ENCODE results near the gene SESTD1. TPM values are rescaled to one million over a fixed set of nuclear protein-coding genes. Genes with fewer than 3 reads are reported as not detected.

Gene SESTD1
- total and polyA plus RNA-seq, 9 of the 15 experiments (the other 6 are each of a cell fraction or from before 2014, with no cell fraction given), result 0.32 to 5.6 (median 2.1) TPM

DNA sequence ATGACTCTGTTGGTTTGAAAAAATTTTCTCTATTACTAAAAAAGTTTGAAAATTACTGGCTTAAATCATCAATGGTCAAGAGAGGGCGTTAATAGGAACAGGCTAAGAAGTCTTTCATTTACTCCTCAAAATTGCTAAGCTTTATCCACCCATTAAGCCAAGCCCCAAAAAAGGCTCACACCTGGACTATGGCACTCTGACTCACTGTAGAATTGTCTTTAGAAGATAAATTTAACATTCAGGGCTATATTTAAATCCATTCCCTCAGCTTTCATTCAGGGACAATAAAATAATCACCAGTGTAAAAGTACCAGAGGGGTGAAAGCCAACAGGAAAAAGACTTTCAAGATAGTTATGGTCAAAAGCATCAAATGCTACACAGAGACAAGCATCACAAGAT lies 80.0 kb downstream of the SESTD1 start:
- ATAC-seq (no peak), FAIRE-seq (no peak), DNase-seq (ENCODE audit: extremely low read depth in 1 of 4, low spot score in 3 of 4) (no peak)
- ChIA-PET POLR2A (no interaction called here), CTCF (ENCODE audit: low intra/inter-chr PET ratio) (no interaction called here)
- in situ Hi-C loops (cut with MboI) (no loop called here), intact Hi-C loops (cut with micrococcal nuclease) (no loop called here)
- H2AFZ ChIP-seq (ENCODE audit: low read depth, low read length), result no peak overlapping the region
- H3K4me3 ChIP-seq, result no peak overlapping the region
- TF ChIP-seq TAF1 (IDR thresholded peaks at IDR 0.05; ENCODE audit: control insufficient read depth, extremely low read depth, insufficient read depth, low read length, severe bottlenecking), result no peak
- TF ChIP-seq CBFB (CRISPR knock-in tag; IDR thresholded peaks at IDR 0.05), result no peak
- TF ChIP-seq KLF13 (tag; IDR thresholded peaks at IDR 0.05; ENCODE audit: borderline replicate concordance, low read depth), result no peak
- no peak for TF ChIP-seq NFRKB (IDR thresholded peaks at IDR 0.05; ENCODE audit: low read depth)
- H3K9me3 ChIP-seq (replicated peaks; ENCODE audit: control insufficient read depth, insufficient read depth, low read depth, low read length), result peaks cover 2% of the 10 kb centered on the region; the same call in 1 of the 2 replicates
- no peaks in the 10 kb centered on the region for H3K4me1 ChIP-seq (replicated peaks in 1 of 2; ENCODE audit: control insufficient read depth in 2 of 2, insufficient read depth in 2 of 2, low read length in 2 of 2)
- H3K36me3 ChIP-seq (ENCODE audit: control insufficient read depth, insufficient read depth, low read length), result no peaks in the 10 kb centered on the region
- no peaks in the 10 kb centered on the region for H3K79me2 ChIP-seq (ENCODE audit: control insufficient read depth, insufficient read depth, low read length)
- H4K20me1 ChIP-seq (replicated peaks; ENCODE audit: control insufficient read depth, insufficient read depth, low read length), result no peaks in the 10 kb centered on the region
- no peak overlapping the region for H3K27ac ChIP-seq (ENCODE audit: extremely low read depth, low read depth, low read length)
- no peak overlapping the region for H3K9ac ChIP-seq (ENCODE audit: insufficient read depth in 1 of 2, low read depth in 2 of 2, low read length in 2 of 2)
- no peaks in the 10 kb centered on the region for H3K9me1 ChIP-seq (ENCODE audit: control insufficient read depth, insufficient read depth, low read length)
- H3K4me2 ChIP-seq (ENCODE audit: insufficient read depth, low read length), result no peak overlapping the region
- no peaks in the 10 kb centered on the region for H3K27me3 ChIP-seq (ENCODE audit: control insufficient read depth in 2 of 2, insufficient read depth in 2 of 2, low read length in 2 of 2)
- BruUV-seq (replicated peaks), result no TSS peak
- WGBS (ENCODE audit: insufficient coverage, low coverage, missing lambda C conversion rate), result 0% methylated on average over 1 of the region's 1 CpG

DNA sequence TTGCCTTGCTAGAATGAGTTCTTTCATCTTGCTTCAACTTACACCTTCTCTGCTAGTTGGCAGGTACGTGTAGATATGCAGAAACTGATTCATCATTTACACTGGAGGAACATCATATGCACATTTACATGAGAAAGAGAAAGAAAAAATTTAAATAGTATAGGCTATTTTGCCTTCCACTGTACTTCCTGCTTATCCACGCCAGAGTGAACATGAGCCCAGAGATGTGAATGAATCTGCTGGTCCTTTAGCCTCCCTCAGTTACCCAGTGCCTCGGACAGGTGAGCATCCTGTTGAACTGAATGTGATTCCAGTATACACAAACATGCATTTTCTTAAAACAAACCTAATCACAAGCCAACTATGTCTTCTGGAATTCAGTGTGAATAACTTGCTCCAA lies 83.6 kb downstream of the SESTD1 start:
- 0% methylated on average over 3 of the region's 3 CpGs for WGBS (ENCODE audit: insufficient coverage, low coverage, missing lambda C conversion rate)
- Histone ChIP-seq H3K9me3 (replicated peaks; ENCODE audit: control insufficient read depth, insufficient read depth, low read depth, low read length) (peaks cover 2% of the 10 kb centered on the region), H3K9me1 (ENCODE audit: control insufficient read depth, insufficient read depth, low read length) (no peaks in the 10 kb centered on the region), H3K36me3 (ENCODE audit: control insufficient read depth, insufficient read depth, low read length) (no peaks in the 10 kb centered on the region), H3K79me2 (ENCODE audit: control insufficient read depth, insufficient read depth, low read length) (no peaks in the 10 kb centered on the region), H3K27ac (ENCODE audit: extremely low read depth, low read depth, low read length) (no peak overlapping the region), H4K20me1 (replicated peaks; ENCODE audit: control insufficient read depth, insufficient read depth, low read length) (no peaks in the 10 kb centered on the region), H3K4me3 (no peak overlapping the region), H3K9ac (ENCODE audit: insufficient read depth in 1 of 2, low read depth in 2 of 2, low read length in 2 of 2) (no peak overlapping the region), H3K27me3 (ENCODE audit: control insufficient read depth in 2 of 2, insufficient read depth in 2 of 2, low read length in 2 of 2) (no peaks in the 10 kb centered on the region), H3K4me2 (ENCODE audit: insufficient read depth, low read length) (no peak overlapping the region), H2AFZ (ENCODE audit: low read depth, low read length) (no peak overlapping the region), H3K4me1 (replicated peaks in 1 of 2; ENCODE audit: control insufficient read depth in 2 of 2, insufficient read depth in 2 of 2, low read length in 2 of 2) (no peaks in the 10 kb centered on the region)
- ATAC-seq (no peak), FAIRE-seq (no peak), DNase-seq (ENCODE audit: extremely low read depth in 1 of 4, low spot score in 3 of 4) (no peak)
- no TSS peak for BruUV-seq (replicated peaks)
- intact Hi-C loops (cut with micrococcal nuclease), result no loop called here
- in situ Hi-C loops (cut with MboI), result no loop called here
- ChIA-PET CTCF (ENCODE audit: low intra/inter-chr PET ratio) (no interaction called here), POLR2A (no interaction called here)
- TF ChIP-seq, protein P1, sequence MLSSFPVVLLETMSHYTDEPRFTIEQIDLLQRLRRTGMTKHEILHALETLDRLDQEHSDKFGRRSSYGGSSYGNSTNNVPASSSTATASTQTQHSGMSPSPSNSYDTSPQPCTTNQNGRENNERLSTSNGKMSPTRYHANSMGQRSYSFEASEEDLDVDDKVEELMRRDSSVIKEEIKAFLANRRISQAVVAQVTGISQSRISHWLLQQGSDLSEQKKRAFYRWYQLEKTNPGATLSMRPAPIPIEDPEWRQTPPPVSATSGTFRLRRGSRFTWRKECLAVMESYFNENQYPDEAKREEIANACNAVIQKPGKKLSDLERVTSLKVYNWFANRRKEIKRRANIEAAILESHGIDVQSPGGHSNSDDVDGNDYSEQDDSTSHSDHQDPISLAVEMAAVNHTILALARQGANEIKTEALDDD (IDR thresholded peaks at IDR 0.05), result no peak
- TF ChIP-seq PHF8 (IDR thresholded peaks at IDR 0.05; ENCODE audit: borderline replicate concordance, low read length) (no peak), ZBTB1 (CRISPR knock-in tag; IDR thresholded peaks at IDR 0.05; ENCODE audit: borderline replicate concordance, low read depth) (no peak), MAFF (IDR thresholded peaks at IDR 0.05; ENCODE audit: low read length) (no peak), ZFP1 (CRISPR knock-in tag; IDR thresholded peaks at IDR 0.05) (no peak), ZZZ3 (IDR thresholded peaks at IDR 0.05) (no peak), DDX20 (tag; IDR thresholded peaks at IDR 0.05; ENCODE audit: low read depth) (no peak)
- TF ChIP-seq, protein P2, sequence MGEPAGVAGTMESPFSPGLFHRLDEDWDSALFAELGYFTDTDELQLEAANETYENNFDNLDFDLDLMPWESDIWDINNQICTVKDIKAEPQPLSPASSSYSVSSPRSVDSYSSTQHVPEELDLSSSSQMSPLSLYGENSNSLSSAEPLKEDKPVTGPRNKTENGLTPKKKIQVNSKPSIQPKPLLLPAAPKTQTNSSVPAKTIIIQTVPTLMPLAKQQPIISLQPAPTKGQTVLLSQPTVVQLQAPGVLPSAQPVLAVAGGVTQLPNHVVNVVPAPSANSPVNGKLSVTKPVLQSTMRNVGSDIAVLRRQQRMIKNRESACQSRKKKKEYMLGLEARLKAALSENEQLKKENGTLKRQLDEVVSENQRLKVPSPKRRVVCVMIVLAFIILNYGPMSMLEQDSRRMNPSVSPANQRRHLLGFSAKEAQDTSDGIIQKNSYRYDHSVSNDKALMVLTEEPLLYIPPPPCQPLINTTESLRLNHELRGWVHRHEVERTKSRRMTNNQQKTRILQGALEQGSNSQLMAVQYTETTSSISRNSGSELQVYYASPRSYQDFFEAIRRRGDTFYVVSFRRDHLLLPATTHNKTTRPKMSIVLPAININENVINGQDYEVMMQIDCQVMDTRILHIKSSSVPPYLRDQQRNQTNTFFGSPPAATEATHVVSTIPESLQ (CRISPR knock-in tag; IDR thresholded peaks at IDR 0.05), result no peak
- TF ChIP-seq, protein P3, sequence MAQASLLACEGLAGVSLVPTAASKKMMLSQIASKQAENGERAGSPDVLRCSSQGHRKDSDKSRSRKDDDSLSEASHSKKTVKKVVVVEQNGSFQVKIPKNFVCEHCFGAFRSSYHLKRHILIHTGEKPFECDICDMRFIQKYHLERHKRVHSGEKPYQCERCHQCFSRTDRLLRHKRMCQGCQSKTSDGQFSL (CRISPR knock-in tag; IDR thresholded peaks at IDR 0.05), result no peak
- TF ChIP-seq, protein P3 (tag; IDR thresholded peaks at IDR 0.05), result no peak

Measured in K562 (cell line).